ENCODE results near the gene IRF9. TPM values are rescaled to one million over a fixed set of nuclear protein-coding genes. Genes with fewer than 3 reads are reported as not detected.

IRF9 gene
- total and polyA plus RNA-seq, 2 of the 13 experiments (the other 11 are each of a cell fraction or from before 2014, with no cell fraction given): 14.9 to 49.7 TPM

GRCh38 chr14:24215495-24216344 is 54.7 kb downstream of the IRF9 start, which contains the start of gene MDP1 (continued):
- TF ChIP-seq ZNF513 (CRISPR knock-in tag; conservative IDR thresholded peaks at IDR 0.05) (peak; percentile 99), HNRNPL (IDR thresholded peaks at IDR 0.05; ENCODE audit: low read depth, low read length) (peak; percentile 84; the same call in 1 of the 2 replicates), ONECUT2 (CRISPR knock-in tag; IDR thresholded peaks at IDR 0.05) (peak; percentile 31; the same call in 1 of the 2 replicates), TRIM22 (IDR thresholded peaks at IDR 0.05) (no peak), ZNF772 (CRISPR knock-in tag; IDR thresholded peaks at IDR 0.05) (peak; percentile 100), CHCHD3 (CRISPR knock-in tag; IDR thresholded peaks at IDR 0.05) (0 out of 2 replicates have a peak, but pooled peaks have one; percentile 31), ZNF503 (CRISPR knock-in tag; IDR thresholded peaks at IDR 0.05) (peak; percentile 76), CREM (IDR thresholded peaks at IDR 0.05) (peak; percentile 98), CREM (CRISPR knock-in tag; IDR thresholded peaks at IDR 0.05) (peak; percentile 87), ZBTB37 (CRISPR knock-in tag; IDR thresholded peaks at IDR 0.05) (peak; percentile 67), ZNF205 (CRISPR knock-in tag; IDR thresholded peaks at IDR 0.05) (peak; percentile 98), FOXK2 (IDR thresholded peaks at IDR 0.05) (peak; percentile 47; the same call in 1 of the 2 replicates), ZFP37 (CRISPR knock-in tag; IDR thresholded peaks at IDR 0.05; ENCODE audit: borderline replicate concordance) (peak; percentile 99), CENPBD1 (CRISPR knock-in tag; IDR thresholded peaks at IDR 0.05; ENCODE audit: borderline replicate concordance, low read depth) (peak; percentile 98; the same call in 1 of the 2 replicates), YEATS4 (CRISPR knock-in tag; IDR thresholded peaks at IDR 0.05; ENCODE audit: borderline replicate concordance) (peak; percentile 100), ZNF780A (CRISPR knock-in tag; IDR thresholded peaks at IDR 0.05) (peak; percentile 95; the same call in 1 of the 2 replicates), CHD2 (IDR thresholded peaks at IDR 0.05; ENCODE audit: low read depth, low read length) (peak; percentile 54), CBX2 (IDR thresholded peaks at IDR 0.05; ENCODE audit: low read depth, low read length) (no peak), CBX2 (CRISPR knock-in tag; IDR thresholded peaks at IDR 0.05; ENCODE audit: low read depth) (no peak), ZNF430 (CRISPR knock-in tag; IDR thresholded peaks at IDR 0.05) (peak; percentile 98), ZNF296 (CRISPR knock-in tag; conservative IDR thresholded peaks at IDR 0.05) (no peak)

Data from HepG2 (cell line).